ENCODE results near the gene ZNF200. TPM values are rescaled to one million over a fixed set of nuclear protein-coding genes. Genes with fewer than 3 reads are reported as not detected.
A peak's percentile ranks its signal among the peaks of the same experiment; 100 is the strongest.

Gene ZNF200
- total and polyA plus RNA-seq, 2 of the 13 experiments (the other 11 are each of a cell fraction or from before 2014, with no cell fraction given), result 3.5 to 16.5 TPM

GRCh38 chr16:3234857-3235561 is at the start of gene ZNF200 (continued):
- TF ChIP-seq ZNF580 (CRISPR knock-in tag; IDR thresholded peaks at IDR 0.05; ENCODE audit: borderline replicate concordance, low read depth) (peak; percentile 43; the same call in 1 of the 2 replicates), CEBPB (IDR thresholded peaks at IDR 0.05; ENCODE audit: borderline replicate concordance, low read depth, low read length) (no peak), NR0B2 (CRISPR knock-in tag; IDR thresholded peaks at IDR 0.05) (peak; percentile 33; the same call in 1 of the 2 replicates), ELF3 (CRISPR knock-in tag; IDR thresholded peaks at IDR 0.05) (no peak), ZNF773 (CRISPR knock-in tag; IDR thresholded peaks at IDR 0.05; ENCODE audit: borderline replicate concordance) (no peak), ETS1 (CRISPR knock-in tag; IDR thresholded peaks at IDR 0.05) (no peak), TGIF2 (CRISPR knock-in tag; IDR thresholded peaks at IDR 0.05) (0 out of 2 replicates have a peak, but pooled peaks have one; percentile 25), DMTF1 (CRISPR knock-in tag; IDR thresholded peaks at IDR 0.05) (no peak), DNMT3B (CRISPR knock-in tag; conservative IDR thresholded peaks at IDR 0.05) (0 out of 2 replicates have a peak, but pooled peaks have one; percentile 60), ZNF646 (CRISPR knock-in tag; IDR thresholded peaks at IDR 0.05) (no peak), ZNF644 (CRISPR knock-in tag; IDR thresholded peaks at IDR 0.05; ENCODE audit: low read depth) (no peak), HNRNPLL (IDR thresholded peaks at IDR 0.05; ENCODE audit: low read depth, low read length, poor library complexity, severe bottlenecking) (peak; percentile 75), HINFP (CRISPR knock-in tag; IDR thresholded peaks at IDR 0.05; ENCODE audit: low read depth) (peak; percentile 55; the same call in 1 of the 2 replicates), ELF1 (CRISPR knock-in tag; IDR thresholded peaks at IDR 0.05) (peak; percentile 82), ZBTB42 (CRISPR knock-in tag; IDR thresholded peaks at IDR 0.05) (peak; percentile 71; the same call in 1 of the 2 replicates), ATAD3A (CRISPR knock-in tag; IDR thresholded peaks at IDR 0.05) (no peak)

All from HepG2 (cell line).